GM19193 (cell line): ENCODE results near the gene AGAP1.

Experiments used
- POLR2A ChIP-seq: IDR thresholded peaks from 4 replicates; pipeline ENCODE4 v1.6.1; 2011; ENCODE audit not compliant: insufficient read depth, insufficient read length; ENCODE audit errors: extremely low read depth

AGAP1 gene

DNA sequence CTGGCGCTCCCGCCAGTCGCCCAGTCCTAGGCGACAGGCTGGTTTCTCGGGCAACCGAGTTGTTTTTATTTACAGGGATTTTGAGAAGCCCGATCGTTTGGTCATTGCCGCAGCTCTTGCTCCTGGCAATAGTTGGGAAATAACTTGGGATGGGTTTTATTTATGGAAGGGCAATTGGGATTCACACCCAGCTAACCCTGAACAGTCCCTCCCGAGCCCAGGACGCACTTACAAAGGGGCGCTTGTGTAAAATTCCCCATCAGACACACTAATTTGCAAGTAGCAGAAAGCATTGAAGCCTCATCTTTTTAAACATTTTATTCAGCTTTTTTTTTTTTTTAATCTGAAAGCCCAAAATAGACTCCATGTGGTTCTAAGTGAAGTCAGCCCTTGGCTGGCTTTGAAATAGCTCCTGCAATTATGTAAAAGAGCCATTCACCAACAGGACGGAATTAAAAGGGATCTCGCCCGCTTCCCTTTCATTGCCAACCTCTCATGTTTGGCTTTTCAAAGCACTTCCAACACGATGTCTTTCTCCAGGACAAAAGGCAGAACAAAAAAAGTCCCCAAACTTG is 677.9 kb downstream of the AGAP1 start:
- no peak for TF ChIP-seq POLR2A

DNA sequence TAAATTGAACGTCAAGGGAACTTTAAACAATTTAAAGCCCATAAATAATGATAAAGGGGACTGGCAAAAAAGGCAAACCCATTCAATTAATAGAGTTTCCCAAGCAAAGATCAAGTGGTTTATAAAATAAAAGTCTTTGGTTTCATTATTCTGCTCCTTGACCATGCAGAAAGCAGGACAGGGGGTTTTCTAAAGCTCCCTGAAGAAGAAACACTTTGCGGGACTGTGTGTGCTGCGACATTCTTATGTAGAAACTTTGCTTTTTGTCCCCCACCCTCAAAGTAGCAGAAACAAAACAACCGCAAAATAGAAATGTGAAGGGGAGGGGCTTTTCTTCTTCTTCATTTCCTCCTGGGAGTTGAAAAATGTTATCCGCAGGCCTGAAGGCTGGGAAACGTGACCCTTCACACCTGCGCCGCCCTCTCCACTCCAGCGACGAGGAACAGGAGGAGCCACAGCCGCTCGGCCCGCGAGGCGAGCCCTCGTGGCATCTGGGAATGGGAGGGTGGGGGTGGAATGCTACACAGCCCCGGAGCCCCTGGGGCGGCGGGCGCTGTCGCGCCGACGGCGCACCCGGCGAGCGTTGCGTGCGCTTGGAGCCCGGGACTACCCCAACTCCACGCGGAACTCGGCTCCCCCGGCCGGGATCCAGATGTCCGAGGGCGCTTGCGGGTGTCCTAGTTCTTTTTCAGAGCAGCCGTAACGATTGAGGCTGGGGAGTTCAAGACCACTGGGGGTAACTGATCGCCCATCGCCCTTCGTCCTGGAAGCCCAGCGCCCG is 678.6 kb downstream of the AGAP1 start:
- TF ChIP-seq POLR2A, result no peak

DNA sequence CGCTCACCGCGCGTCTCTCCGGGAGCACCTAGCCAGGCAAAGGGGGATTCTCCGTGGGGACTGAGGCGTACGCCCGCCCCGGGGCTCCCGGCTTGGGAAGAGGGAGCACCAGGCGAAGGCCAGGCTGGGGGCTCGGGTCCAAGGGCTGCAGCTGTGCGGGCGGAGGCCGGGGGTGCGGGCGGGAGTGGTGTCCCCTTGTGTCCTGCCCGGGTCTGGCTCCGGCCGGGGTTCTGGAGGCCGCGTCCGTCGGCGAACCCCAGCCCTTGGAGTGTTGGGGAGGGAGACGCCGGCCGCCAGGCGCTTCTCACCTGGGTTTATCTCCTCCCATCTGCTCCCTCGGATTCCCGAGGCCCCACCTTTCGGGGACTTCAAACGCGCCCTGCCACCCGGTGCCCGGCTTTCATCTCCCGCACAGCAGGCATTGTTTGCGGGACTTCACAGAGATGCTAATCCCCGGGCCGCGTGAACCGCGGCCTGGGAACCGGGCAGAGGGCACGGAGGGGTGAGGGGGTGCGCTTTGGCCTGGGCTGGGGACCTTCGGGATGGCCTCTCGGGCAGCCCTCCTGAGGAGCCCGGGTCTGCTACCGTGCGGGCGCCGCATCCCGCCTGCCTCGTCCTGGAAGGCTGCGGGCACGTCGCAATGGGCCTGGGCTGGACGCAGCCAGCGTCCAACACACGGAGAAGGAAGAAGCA is 679.3 kb downstream of the AGAP1 start:
- no peak for TF ChIP-seq POLR2A

DNA sequence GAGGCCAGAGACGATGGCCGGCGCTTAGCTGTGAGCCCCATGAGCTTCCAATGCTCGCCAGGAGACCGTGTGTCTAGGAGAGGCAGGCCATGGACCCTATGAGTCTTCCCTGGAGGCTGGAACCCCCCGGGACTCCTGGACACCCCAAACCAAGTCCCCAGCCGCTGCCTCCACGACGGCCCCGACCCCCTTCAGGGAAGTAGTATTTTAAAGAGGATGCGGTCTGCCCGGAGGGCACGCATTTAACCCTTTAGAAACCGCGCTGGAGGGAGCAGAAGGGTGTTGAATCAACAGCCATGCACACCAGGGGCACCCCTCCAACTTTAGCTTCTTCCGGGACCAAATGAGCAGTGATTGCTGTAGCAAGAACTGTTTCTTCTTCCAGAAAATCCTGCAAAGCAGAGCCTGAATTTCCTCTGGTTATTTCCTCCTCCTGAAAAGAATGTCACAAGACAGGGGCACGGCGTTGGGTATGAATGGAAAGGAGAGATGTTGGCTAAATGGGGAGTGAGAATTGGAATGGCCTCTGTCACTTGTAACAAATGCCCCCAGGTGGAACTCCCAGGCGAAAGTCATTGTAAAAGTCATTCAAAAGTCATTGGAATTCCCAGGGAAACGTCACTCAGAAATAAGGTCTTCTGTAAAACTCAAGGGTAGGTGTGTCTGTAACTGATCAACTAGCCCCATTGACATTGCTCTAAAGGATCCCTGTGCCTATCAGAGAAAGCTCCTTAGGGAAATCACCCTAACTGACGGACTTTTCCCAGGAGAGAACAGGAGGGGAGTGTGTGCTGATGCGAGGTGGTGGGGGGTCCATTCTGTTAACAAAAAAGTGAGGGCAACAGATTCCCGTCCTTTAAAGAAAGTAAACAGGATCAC is 680.1 kb downstream of the AGAP1 start:
- no peak for TF ChIP-seq POLR2A

DNA sequence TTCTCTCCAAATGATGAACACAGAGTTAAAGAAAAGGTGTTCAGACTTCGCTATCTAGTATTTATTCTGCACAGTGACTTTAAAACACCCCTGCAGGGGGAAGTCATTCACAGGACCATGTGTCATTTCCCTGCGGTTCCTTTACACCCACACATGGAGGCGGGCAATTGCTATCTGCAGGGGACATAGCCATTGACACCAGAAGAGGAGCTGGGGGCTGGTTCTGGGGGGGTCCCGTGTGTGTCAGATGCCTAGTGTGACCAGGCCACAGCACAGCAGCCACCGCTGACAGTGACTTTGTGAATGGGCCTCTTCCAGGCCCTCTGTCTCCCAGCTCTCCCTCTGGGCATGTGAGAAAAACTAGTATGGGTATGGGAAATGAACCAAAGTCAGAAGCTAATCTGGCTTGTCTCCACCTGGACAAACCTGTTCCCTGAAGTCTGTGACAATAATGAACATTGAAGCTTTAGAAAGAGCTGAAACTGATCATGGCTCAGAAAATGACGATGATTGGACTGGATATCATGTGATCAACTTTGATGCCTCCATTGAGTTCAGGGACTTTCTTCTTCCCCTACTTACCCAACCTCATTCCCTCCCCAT is 681.8 kb downstream of the AGAP1 start:
- TF ChIP-seq POLR2A, result no peak

DNA sequence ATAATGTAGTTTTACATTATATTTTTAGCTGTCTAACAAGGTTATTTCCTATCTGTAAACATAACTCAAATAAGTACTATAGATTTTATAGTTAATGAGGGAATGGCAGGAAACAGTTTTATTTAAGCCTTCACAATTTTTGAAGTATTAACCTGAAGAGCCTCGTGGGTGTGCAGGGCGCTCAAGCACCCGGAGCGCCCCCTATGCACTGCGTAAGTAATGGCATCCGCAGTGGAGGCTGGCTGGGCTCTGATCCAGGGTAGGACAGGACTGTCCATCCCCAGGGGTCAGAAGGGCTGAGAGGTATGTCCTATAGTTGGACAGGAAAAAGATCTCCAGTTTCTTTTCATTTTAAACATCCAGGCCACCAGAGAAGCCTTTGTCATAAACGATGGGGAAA is 682.6 kb downstream of the AGAP1 start:
- TF ChIP-seq POLR2A, result no peak

DNA sequence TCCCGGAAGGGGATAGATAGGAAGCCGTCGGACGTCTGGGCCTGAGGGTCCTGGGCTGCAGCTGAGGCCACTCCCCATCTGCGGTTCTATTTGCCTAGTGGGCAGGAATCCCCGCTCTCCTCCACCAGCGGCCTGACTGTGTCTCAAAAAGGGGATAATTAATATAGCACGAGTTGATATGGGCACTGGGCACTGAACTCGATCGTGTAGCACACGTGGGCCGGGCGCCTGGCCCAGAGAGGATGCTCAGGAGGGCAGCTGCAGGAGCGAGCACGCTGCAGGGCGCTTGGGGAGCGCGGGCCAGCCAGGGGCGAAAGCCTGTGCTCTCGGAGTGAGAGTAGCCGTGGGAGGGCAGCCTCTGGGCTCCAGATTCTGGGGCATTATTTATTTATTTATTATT is 683.1 kb downstream of the AGAP1 start:
- no peak for TF ChIP-seq POLR2A

DNA sequence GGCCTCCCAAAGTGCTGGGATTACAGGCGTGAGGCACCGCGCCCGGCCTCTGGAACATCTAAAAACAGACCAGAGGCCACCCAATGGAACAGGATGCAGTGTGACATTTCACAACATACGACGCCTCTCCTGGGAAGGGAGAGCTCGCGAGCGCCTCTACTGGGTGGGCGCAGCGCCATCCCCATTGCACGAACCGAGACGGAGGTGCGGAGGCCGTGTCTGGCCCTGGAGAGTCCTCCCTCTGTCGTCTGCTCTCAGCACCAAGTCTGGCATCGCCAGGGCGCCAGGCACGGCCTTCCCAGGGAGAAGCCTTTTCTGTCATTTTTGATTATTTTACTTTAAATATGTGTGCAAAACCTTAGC is 683.7 kb downstream of the AGAP1 start:
- TF ChIP-seq POLR2A, result no peak

DNA sequence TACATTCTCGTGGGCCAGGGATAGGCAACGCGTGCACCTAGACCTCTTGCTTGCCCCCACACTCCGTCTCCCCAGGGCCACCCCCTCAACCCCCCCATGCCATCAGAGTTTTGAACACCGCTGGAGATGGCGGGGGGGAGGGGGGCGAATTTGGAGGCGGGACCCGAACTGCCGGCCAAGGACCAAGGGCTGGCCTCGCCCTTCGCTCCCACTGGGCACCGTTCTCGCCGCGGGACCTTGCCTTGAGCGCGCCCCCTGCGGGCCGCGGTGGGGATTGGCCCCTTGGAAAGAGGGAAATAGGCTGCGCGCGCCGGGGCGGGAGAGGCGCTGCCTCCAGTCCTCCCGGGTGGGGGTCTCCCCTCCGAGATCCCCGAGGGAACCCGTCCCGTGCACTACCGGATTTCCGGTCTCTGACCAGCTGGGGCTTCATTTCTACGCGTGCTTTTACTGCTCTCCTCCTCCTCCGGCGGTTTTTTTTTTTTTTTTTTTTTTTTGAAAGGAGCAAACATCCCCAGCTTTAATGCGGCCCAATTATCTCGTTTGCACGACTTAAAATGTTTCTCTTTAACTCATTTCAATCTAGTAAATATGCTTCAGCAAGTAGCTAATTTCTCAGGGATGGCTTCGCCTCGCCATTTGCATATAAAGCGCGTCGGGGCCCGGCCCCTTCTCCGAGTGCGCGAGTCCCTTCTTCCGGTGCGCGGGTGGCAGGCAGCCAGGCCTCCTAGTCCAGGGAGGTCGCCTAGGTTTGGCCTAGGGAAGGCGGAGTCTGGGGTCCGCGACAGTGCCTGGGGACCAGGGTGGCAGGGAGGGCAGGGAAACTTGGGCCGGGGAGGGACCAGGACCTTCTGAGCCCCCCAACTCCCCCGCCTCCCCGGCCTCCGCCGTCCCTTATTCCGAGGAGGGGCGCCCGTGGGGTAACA is 684.4 kb downstream of the AGAP1 start:
- TF ChIP-seq POLR2A, result no peak

DNA sequence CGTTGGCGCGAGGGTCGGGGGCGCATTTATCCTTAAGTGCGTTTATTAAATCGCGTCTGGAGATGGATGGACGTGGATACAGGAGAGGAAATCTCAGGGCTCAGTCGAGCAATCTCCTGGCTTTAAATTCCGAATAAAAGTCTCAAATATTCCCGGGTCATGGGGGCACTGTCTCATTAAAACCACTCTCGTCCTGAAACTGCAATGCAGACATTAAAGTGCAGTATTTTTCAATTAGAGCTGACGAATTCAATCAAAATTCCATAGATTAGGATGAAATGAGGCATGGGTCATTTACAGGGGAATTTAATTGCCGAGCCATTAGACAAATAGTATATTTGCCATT is 685.0 kb downstream of the AGAP1 start:
- no peak for TF ChIP-seq POLR2A

DNA sequence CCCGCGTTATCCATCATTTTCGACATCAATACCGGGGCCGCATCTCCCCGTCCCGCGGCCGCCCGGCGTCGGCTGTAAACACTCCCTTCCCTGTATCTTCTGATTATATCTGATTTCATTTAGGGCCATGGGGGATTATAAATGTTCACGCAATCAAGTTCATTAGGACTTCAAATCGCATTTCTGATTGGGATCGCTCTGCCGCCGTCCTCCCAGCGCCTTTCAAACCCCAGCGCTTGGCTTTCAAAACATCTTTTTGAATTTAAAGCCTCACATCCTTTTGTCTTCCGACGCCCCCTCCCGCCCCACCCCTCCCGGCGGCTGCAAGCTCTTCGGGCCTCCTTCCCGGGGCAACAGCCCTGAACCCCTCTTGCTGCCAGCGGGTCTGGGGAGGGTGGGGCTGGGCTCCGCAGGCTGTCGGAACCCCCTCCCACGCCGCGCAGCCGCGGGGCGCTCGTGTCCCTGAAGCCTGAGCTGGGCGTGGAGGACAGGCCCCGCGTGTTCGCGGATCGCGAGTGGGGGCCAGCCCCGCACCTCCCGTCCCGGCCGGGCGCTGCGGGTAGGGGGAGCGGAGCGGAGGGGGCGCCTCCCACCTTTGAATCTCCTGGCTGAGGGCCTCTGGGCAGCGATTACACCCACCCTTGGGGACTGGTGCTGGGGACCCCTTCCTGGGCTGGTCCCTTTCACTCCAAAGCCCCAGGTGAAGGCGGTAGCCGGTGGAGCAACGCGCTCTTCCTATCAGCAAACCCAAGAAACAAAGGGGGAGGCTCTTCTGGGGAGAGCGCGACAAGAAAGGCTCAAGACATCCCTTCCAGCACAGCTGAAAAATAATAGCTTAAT is 685.6 kb downstream of the AGAP1 start:
- no peak for TF ChIP-seq POLR2A

DNA sequence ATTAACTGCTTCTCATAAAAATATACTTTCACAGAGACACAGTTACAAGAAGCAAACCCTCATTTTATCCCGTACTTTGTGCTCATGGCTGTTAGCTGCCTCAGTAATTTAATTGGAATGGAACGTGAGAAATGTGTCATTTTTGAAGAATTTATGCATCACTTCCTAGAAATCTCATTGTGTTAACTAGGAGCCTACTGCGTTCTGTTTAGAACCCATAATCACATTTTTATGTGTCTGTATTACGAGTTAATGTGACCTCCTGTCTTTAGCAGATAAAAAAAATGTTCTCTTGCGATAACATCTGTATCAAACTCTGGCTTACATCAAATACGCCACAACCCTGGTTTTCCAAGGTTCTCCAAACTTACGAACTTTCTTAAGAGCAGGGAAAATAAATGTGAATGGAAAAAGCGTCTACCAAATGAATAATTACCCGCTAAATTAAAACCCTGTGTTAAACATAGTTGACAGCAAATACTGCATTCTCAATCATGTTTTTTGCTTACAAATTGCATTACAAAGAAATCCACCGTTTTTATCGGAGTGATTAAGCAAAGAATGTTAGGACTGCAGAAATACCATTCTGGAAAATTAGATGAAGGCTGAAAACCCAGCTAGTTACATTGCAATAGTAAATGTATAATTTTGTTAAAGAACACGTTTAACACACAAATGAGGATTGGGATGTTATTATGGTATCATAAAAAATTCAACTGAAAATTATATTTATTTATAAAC is 686.4 kb downstream of the AGAP1 start:
- no peak for TF ChIP-seq POLR2A
